KMS-11 (cell line): ENCODE data around the gene GTF3C1.

Experiments used
- H2AFZ ChIP-seq: fragments of 200-600 bp; sonication (generic); 2 replicates; pipeline ENCODE4 v1.6.1; 2016; ENCODE audit warnings: antibody characterized with exemption, mixed run types, low read depth
- H3K27ac ChIP-seq: fragments of 200-600 bp; sonication (generic); 2 replicates; pipeline ENCODE4 v1.6.1; 2016; ENCODE audit warnings: mild to moderate bottlenecking, mixed run types
- H3K27me3 ChIP-seq: fragments of 200-600 bp; sonication (generic); 2 replicates; pipeline ENCODE4 v1.6.1; 2017; ENCODE audit warnings: mild to moderate bottlenecking, low read depth, mixed run types, moderate library complexity; ENCODE audit not compliant: insufficient read depth
- H3K36me3 ChIP-seq: fragments of 200-600 bp; sonication (generic); 2 replicates; pipeline ENCODE4 v1.6.1; 2017; ENCODE audit warnings: mild to moderate bottlenecking, mixed run types; ENCODE audit not compliant: insufficient read depth
- H3K4me1 ChIP-seq: fragments of 200-600 bp; sonication (generic); 2 replicates; pipeline ENCODE4 v1.6.1; 2016; ENCODE audit warnings: mild to moderate bottlenecking, low read depth, mixed run types; ENCODE audit not compliant: poor library complexity, severe bottlenecking
- H3K4me2 ChIP-seq: fragments of 200-600 bp; sonication (generic); 2 replicates; pipeline ENCODE4 v1.7.0; 2016; ENCODE audit warnings: mild to moderate bottlenecking, mixed run types
- H3K4me3 ChIP-seq: fragments of 200-600 bp; sonication (generic); IDR thresholded peaks from 2 replicates; pipeline ENCODE4 v1.6.1; 2017; ENCODE audit warnings: low read depth, low read length, mixed read lengths; ENCODE audit not compliant: insufficient read depth
- H3K79me2 ChIP-seq: fragments of 200-600 bp; sonication (generic); 2 replicates; pipeline ENCODE4 v1.6.1; 2016; ENCODE audit warnings: low read depth, mixed run types; ENCODE audit not compliant: insufficient read depth
- H3K9ac ChIP-seq: fragments of 200-600 bp; sonication (generic); 2 replicates; pipeline ENCODE4 v1.6.1; 2016; ENCODE audit warnings: mild to moderate bottlenecking, mixed run types
- H4K20me1 ChIP-seq: fragments of 200-600 bp; sonication (generic); 2 replicates; pipeline ENCODE4 v1.6.1; 2016; ENCODE audit warnings: mild to moderate bottlenecking, mixed run types; ENCODE audit not compliant: insufficient read depth
- CTCF ChIP-seq: fragments of 200-600 bp; sonication (generic); conservative IDR thresholded peaks from 2 replicates; pipeline ENCODE4 v1.6.1; 2017; ENCODE audit warnings: low read depth, mild to moderate bottlenecking, antibody characterized with exemption, low read length, moderate library complexity, mixed read lengths

GTF3C1 gene

GRCh38 chr16:27539120-27539519 lies 10.6 kb downstream of the GTF3C1 start:
- Histone ChIP-seq H3K27me3 (no peaks in the 10 kb centered on the region), H2AFZ (no peak overlapping the region), H3K9ac (no peak overlapping the region), H3K4me2 (no peak overlapping the region), H3K4me3 (no peak overlapping the region), H3K79me2 (no peaks in the 10 kb centered on the region), H4K20me1 (no peaks in the 10 kb centered on the region), H3K36me3 (peaks cover 13% of the 10 kb centered on the region; the same call in 1 of the 2 replicates), H3K27ac (no peak overlapping the region), H3K4me1 (no peaks in the 10 kb centered on the region)
- no peak for TF ChIP-seq CTCF

GRCh38 chr16:27538528-27538927 lies 11.2 kb downstream of the GTF3C1 start:
- Histone ChIP-seq H4K20me1 (no peaks in the 10 kb centered on the region), H3K27ac (no peak overlapping the region), H3K4me1 (no peaks in the 10 kb centered on the region), H3K4me3 (no peak overlapping the region), H3K36me3 (peaks cover 13% of the 10 kb centered on the region; the same call in 1 of the 2 replicates), H3K27me3 (no peaks in the 10 kb centered on the region), H3K4me2 (no peak overlapping the region), H2AFZ (no peak overlapping the region), H3K9ac (no peak overlapping the region), H3K79me2 (no peaks in the 10 kb centered on the region)
- no peak for TF ChIP-seq CTCF

GRCh38 chr16:27534256-27534655 lies 15.5 kb downstream of the GTF3C1 start:
- H2AFZ ChIP-seq: no peak overlapping the region
- no peaks in the 10 kb centered on the region for H4K20me1 ChIP-seq
- H3K4me2 ChIP-seq: no peak overlapping the region
- no peaks in the 10 kb centered on the region for H3K4me1 ChIP-seq
- H3K27ac ChIP-seq: no peak overlapping the region
- no peaks in the 10 kb centered on the region for H3K79me2 ChIP-seq
- H3K27me3 ChIP-seq: no peaks in the 10 kb centered on the region
- no peak overlapping the region for H3K4me3 ChIP-seq
- no peaks in the 10 kb centered on the region; the same call in 1 of the 2 replicates for H3K36me3 ChIP-seq
- H3K9ac ChIP-seq: no peak overlapping the region
- TF ChIP-seq CTCF: no peak

- no peaks in the 10 kb centered on the region for H4K20me1 ChIP-seq
- H3K27ac ChIP-seq: no peak overlapping the region
- H3K4me2 ChIP-seq: no peak overlapping the region
- no peaks in the 10 kb centered on the region for H3K79me2 ChIP-seq
- no peak for TF ChIP-seq CTCF
- no peaks in the 10 kb centered on the region for H3K27me3 ChIP-seq
- H3K36me3 ChIP-seq: no peaks in the 10 kb centered on the region; the same call in 1 of the 2 replicates
- H3K4me1 ChIP-seq: no peaks in the 10 kb centered on the region
- H3K4me3 ChIP-seq: no peak overlapping the region
- H2AFZ ChIP-seq: no peak overlapping the region
- H3K9ac ChIP-seq: no peak overlapping the region
Observed at GRCh38 chr16:27531826-27532800, 17.6 kb downstream of the GTF3C1 start.
